DOHH2 (cell line): ENCODE data around the gene CNOT2.

Source experiments
- EZH2phosphoT487 ChIP-seq: fragments of 200-600 bp; sonication (generic); IDR thresholded peaks from 2 replicates; pipeline ENCODE4 v1.6.1; 2017; ENCODE audit warnings: borderline replicate concordance, mild to moderate bottlenecking, antibody characterized with exemption, low read length, moderate library complexity, mixed read lengths
- TF ChIP-seq, protein P1 (sequence below): fragments of 200-600 bp; sonication (generic); IDR thresholded peaks from one replicate; pipeline ENCODE4 v1.5.1; 2014; ENCODE audit warnings: antibody characterized with exemption, mild to moderate bottlenecking, low read depth, low read length; ENCODE audit not compliant: poor library complexity, severe bottlenecking

DNA sequence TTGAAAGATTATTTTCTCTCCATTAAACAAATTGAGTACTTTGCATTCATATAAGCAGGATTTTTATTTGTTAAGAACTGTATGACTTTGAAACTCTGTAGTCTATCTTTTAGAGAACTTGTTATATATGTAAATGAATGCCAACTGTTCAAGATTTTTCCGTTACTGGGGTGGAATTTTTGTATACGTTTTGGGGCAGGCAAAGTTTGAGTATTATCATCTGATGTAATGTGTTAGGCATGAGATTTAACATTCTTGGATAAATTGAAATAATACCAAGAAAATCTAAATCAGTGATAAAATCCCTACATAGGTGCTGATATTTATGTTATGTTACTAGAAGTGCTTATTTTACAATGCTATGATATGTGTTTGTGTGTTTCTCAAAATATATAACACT, 8.4 kb downstream of the CNOT2 start:
- TF ChIP-seq, protein P1, sequence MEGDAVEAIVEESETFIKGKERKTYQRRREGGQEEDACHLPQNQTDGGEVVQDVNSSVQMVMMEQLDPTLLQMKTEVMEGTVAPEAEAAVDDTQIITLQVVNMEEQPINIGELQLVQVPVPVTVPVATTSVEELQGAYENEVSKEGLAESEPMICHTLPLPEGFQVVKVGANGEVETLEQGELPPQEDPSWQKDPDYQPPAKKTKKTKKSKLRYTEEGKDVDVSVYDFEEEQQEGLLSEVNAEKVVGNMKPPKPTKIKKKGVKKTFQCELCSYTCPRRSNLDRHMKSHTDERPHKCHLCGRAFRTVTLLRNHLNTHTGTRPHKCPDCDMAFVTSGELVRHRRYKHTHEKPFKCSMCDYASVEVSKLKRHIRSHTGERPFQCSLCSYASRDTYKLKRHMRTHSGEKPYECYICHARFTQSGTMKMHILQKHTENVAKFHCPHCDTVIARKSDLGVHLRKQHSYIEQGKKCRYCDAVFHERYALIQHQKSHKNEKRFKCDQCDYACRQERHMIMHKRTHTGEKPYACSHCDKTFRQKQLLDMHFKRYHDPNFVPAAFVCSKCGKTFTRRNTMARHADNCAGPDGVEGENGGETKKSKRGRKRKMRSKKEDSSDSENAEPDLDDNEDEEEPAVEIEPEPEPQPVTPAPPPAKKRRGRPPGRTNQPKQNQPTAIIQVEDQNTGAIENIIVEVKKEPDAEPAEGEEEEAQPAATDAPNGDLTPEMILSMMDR, result no peak
- no peak for TF ChIP-seq EZH2phosphoT487
